HepG2 (cell line): ENCODE results near the gene AARS2. TPM values are rescaled to one million over a fixed set of nuclear protein-coding genes. Genes with fewer than 3 reads are reported as not detected.

Experiments
- BHLHE40 ChIP-seq: IDR thresholded peaks from 2 replicates; pipeline ENCODE4 v1.6.1; 2011; ENCODE audit warnings: low read length, improper control_type of control experiment
- CENPBD1 ChIP-seq: sonication (generic); formaldehyde crosslinking; IDR thresholded peaks from 2 replicates; pipeline ENCODE4 v1.8.0; 2022; ENCODE audit warnings: missing genetic modification reagents, low read depth, mild to moderate bottlenecking, borderline replicate concordance
- EED ChIP-seq: sonication (generic); formaldehyde crosslinking; IDR thresholded peaks from 2 replicates; pipeline ENCODE4 v1.5.0; 2020; ENCODE audit warnings: mild to moderate bottlenecking, missing genetic modification reagents
- FOXO1 ChIP-seq: sonication (generic); formaldehyde crosslinking; IDR thresholded peaks from 2 replicates; pipeline ENCODE4 v1.4.0; 2020; ENCODE audit warnings: missing genetic modification reagents
- FOXO4 ChIP-seq: sonication (generic); formaldehyde crosslinking; conservative IDR thresholded peaks from 2 replicates; pipeline ENCODE4 v1.8.1; 2023; ENCODE audit warnings: missing genetic modification reagents
- FOXP1 ChIP-seq, 2 experiments: fragments of 450-650 bp in 1 of 2; IDR thresholded peaks; 2 replicates each; pipeline ENCODE4 v1.6.1; 2017 to 2018; ENCODE audit warnings: antibody characterized with exemption in 1 of 2
- GATA4 ChIP-seq: sonication (generic); IDR thresholded peaks from 2 replicates; pipeline ENCODE4 v1.6.1; 2016; ENCODE audit warnings: antibody characterized with exemption, low read depth, borderline replicate concordance
- GFI1 ChIP-seq: sonication (generic); formaldehyde crosslinking; IDR thresholded peaks from 2 replicates; pipeline ENCODE4 v1.5.0; 2020; ENCODE audit warnings: missing genetic modification reagents, mild to moderate bottlenecking, borderline replicate concordance
- HHEX ChIP-seq: IDR thresholded peaks from 2 replicates; pipeline ENCODE4 v1.6.1; 2016; ENCODE audit warnings: control low read depth
- HOMEZ ChIP-seq: IDR thresholded peaks from 2 replicates; pipeline ENCODE4 v1.6.1; 2016; ENCODE audit warnings: low read depth
- KLF6 ChIP-seq: IDR thresholded peaks from 2 replicates; pipeline ENCODE4 v1.8.0; 2016; ENCODE audit warnings: missing biosample characterization, missing genetic modification reagents
- MAF1 ChIP-seq: sonication (generic); formaldehyde crosslinking; IDR thresholded peaks from 2 replicates; pipeline ENCODE4 v1.5.0; 2020; ENCODE audit warnings: missing genetic modification reagents, borderline replicate concordance
- SCMH1 ChIP-seq: sonication (generic); formaldehyde crosslinking; IDR thresholded peaks from 2 replicates; pipeline ENCODE4 v1.9.0; 2021; ENCODE audit warnings: missing genetic modification reagents, mild to moderate bottlenecking, borderline replicate concordance
- TEAD3 ChIP-seq: optimal IDR thresholded peaks from 2 replicates; pipeline ENCODE3; 2016; ENCODE audit warnings: borderline replicate concordance
- ZNF563 ChIP-seq: sonication (generic); formaldehyde crosslinking; IDR thresholded peaks from 2 replicates; pipeline ENCODE4 v1.8.0; 2022; ENCODE audit warnings: mild to moderate bottlenecking, moderate library complexity, missing genetic modification reagents
- ZNF644 ChIP-seq: IDR thresholded peaks from 2 replicates; pipeline ENCODE4 v1.6.1; 2016; ENCODE audit warnings: low read depth
- ZNF768 ChIP-seq: sonication (generic); formaldehyde crosslinking; IDR thresholded peaks from 2 replicates; pipeline ENCODE4 v1.4.0; 2020; ENCODE audit warnings: missing genetic modification reagents
- ZNF770 ChIP-seq: sonication (generic); formaldehyde crosslinking; IDR thresholded peaks from 2 replicates; pipeline ENCODE4 v1.5.0; 2020; ENCODE audit warnings: mild to moderate bottlenecking, missing genetic modification reagents
- ZNF777 ChIP-seq: sonication (generic); formaldehyde crosslinking; IDR thresholded peaks from 2 replicates; pipeline ENCODE4 v1.4.0; 2020; ENCODE audit warnings: missing genetic modification reagents
- ZNF790 ChIP-seq: sonication (generic); formaldehyde crosslinking; IDR thresholded peaks from 2 replicates; pipeline ENCODE4 v1.8.0; 2022; ENCODE audit warnings: missing genetic modification reagents, mild to moderate bottlenecking, borderline replicate concordance
- ZNF816 ChIP-seq: sonication (generic); formaldehyde crosslinking; IDR thresholded peaks from 2 replicates; pipeline ENCODE4 v1.8.0; 2022; ENCODE audit warnings: missing genetic modification reagents, mild to moderate bottlenecking, borderline replicate concordance
- polyA plus RNA-seq, 8 experiments: library from polyadenylated mRNA; depleted of rRNA in 3 of 8; stranded (reverse) in 7 of 8; unstranded in 1 of 8; fragments of >200 nt; fragmentation: Illumina TruSeq in 4 of 8; extraction: Trizol in 4 of 8; gene quantifications; 2 replicates each; pipeline versions ENCODE4 v1.2.1 to v1.2.3, GENCODE V29; 2011 to 2016; ENCODE audit warnings: low read depth in 4 of 8, missing spikeins in 1 of 8, mixed read lengths in 1 of 8; ENCODE audit not compliant: insufficient read depth in 1 of 8
- total RNA-seq, 5 experiments: library from RNA; depleted of rRNA; stranded (reverse); fragments of >200 nt; fragmentation: Illumina TruSeq; extraction: Trizol; gene quantifications; 2 replicates each; pipeline ENCODE4 v1.2.3, GENCODE V29; 2016; ENCODE audit warnings: low read depth in 1 of 5

Gene AARS2
- total and polyA plus RNA-seq, 2 of the 13 experiments (the other 11 are each of a cell fraction or from before 2014, with no cell fraction given): 7.5 to 24.1 TPM

- TF ChIP-seq FOXO4: 0 out of 2 replicates have a peak, but pooled peaks have one; percentile 58
- peak; percentile 93 for TF ChIP-seq ZNF644 (CRISPR knock-in tag)
- TF ChIP-seq SCMH1: no peak
- peak; percentile 59; the same call in 1 of the 2 replicates for TF ChIP-seq BHLHE40
- peak; percentile 95 for TF ChIP-seq KLF6
- no peak for TF ChIP-seq FOXP1 (IDR thresholded peaks at IDR 0.05)
- TF ChIP-seq FOXP1 (CRISPR knock-in tag; IDR thresholded peaks at IDR 0.05): peak; percentile 45; the same call in 1 of the 2 replicates
- no peak; the same call in 1 of the 2 replicates for TF ChIP-seq EED (CRISPR knock-in tag)
- peak; percentile 99 for TF ChIP-seq HOMEZ (CRISPR knock-in tag)
- TF ChIP-seq TEAD3 (CRISPR knock-in tag): peak; percentile 83
- TF ChIP-seq ZNF777: peak; percentile 71
- peak; percentile 62; the same call in 1 of the 2 replicates for TF ChIP-seq ZNF790 (CRISPR knock-in tag)
- TF ChIP-seq HHEX (CRISPR knock-in tag): no peak
- peak; percentile 96 for TF ChIP-seq MAF1
- peak; percentile 68; the same call in 1 of the 2 replicates for TF ChIP-seq GATA4
- TF ChIP-seq CENPBD1 (CRISPR knock-in tag): no peak
- TF ChIP-seq GFI1 (CRISPR knock-in tag): peak; percentile 83; the same call in 1 of the 2 replicates
- TF ChIP-seq ZNF768: peak; percentile 85
- 0 out of 2 replicates have a peak, but pooled peaks have one; percentile 66 for TF ChIP-seq ZNF816 (CRISPR knock-in tag)
- TF ChIP-seq FOXO1 (CRISPR knock-in tag): peak; percentile 85
- peak; percentile 70 for TF ChIP-seq ZNF770 (CRISPR knock-in tag)
- TF ChIP-seq ZNF563 (CRISPR knock-in tag): peak; percentile 88
These were observed at the start of gene AARS2 (continued) for GRCh38 chr6:44312901-44313788.
